NB4 (cell line): ENCODE measurements around the gene CTRB2.
A peak's percentile ranks its signal among the peaks of the same experiment; 100 is the strongest.

ENCODE experiments used
- DNase-seq: peaks from one replicate; pipeline ENCODE4 v3.0.0; 2010; ENCODE audit warnings: low read depth
- H3K4me3 ChIP-seq: one replicate; pipeline ENCODE4 v1.5.1; 2011; ENCODE audit warnings: mild to moderate bottlenecking, low read depth, low read length, moderate library complexity
- MYC ChIP-seq: IDR thresholded peaks from 2 replicates; pipeline ENCODE4 v1.6.1; 2011; ENCODE audit warnings: low read depth, low read length
- POLR2A ChIP-seq: IDR thresholded peaks from 2 replicates; pipeline ENCODE4 v1.6.1; 2011; ENCODE audit warnings: mild to moderate bottlenecking; ENCODE audit not compliant: insufficient read length; ENCODE audit errors: extremely low read depth
- TF ChIP-seq, protein P1 (sequence below): IDR thresholded peaks from 2 replicates; pipeline ENCODE4 v1.6.1; 2011; ENCODE audit warnings: low read depth, low read length
- TF ChIP-seq, protein P2 (sequence below): IDR thresholded peaks from one replicate; pipeline ENCODE4 v1.5.1; 2012; ENCODE audit warnings: low read depth, low read length

Gene CTRB2

DNA sequence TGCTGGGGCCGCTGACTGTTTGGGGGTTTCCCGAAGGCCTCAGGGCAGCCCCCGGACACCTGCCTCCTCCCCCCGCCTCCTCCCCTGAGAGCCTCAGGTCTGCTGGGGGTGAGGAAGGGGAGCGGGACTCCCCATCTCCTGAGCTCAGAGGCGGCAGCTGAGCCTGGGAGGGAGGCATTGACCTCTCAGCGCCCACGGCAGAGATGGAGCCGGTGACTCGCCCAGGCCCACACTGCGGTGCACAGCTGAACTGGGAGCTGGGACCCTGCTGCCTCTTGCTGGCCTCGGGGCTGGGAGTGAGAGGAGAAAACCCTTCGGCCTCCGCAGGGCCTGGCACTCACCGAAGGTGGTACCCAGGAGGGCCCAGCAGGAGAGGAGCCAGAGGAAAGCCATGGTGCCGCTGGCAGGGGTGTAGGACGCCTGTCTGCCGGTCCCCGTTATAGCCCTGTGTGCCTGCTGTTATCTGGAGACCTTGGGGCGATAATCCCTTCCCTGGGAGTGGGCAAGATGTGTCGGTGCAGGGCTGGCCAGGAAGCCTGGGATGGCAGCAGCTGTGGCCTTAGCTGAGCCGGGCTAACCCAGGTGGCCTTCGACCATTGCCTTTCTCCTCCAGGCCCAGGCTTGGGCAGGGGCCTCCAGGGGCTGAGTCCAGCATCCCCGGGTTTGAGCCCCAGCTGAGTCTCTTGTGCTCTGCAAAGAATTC, at the start of gene CTRB2:
Gene CTRB2 (minus strand): TSS at position 413 of the 703 bp plus-strand sequence. CDS start 20 bp downstream, at position 393.
- no peak within 1 kb of the TSS for H3K4me3 ChIP-seq
- no peak for TF ChIP-seq MYC
- TF ChIP-seq, protein P1, sequence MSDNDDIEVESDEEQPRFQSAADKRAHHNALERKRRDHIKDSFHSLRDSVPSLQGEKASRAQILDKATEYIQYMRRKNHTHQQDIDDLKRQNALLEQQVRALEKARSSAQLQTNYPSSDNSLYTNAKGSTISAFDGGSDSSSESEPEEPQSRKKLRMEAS = no peak
- TF ChIP-seq, protein P2, sequence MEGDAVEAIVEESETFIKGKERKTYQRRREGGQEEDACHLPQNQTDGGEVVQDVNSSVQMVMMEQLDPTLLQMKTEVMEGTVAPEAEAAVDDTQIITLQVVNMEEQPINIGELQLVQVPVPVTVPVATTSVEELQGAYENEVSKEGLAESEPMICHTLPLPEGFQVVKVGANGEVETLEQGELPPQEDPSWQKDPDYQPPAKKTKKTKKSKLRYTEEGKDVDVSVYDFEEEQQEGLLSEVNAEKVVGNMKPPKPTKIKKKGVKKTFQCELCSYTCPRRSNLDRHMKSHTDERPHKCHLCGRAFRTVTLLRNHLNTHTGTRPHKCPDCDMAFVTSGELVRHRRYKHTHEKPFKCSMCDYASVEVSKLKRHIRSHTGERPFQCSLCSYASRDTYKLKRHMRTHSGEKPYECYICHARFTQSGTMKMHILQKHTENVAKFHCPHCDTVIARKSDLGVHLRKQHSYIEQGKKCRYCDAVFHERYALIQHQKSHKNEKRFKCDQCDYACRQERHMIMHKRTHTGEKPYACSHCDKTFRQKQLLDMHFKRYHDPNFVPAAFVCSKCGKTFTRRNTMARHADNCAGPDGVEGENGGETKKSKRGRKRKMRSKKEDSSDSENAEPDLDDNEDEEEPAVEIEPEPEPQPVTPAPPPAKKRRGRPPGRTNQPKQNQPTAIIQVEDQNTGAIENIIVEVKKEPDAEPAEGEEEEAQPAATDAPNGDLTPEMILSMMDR = no peak
- no peak for TF ChIP-seq POLR2A
- no peak for DNase-seq

DNA sequence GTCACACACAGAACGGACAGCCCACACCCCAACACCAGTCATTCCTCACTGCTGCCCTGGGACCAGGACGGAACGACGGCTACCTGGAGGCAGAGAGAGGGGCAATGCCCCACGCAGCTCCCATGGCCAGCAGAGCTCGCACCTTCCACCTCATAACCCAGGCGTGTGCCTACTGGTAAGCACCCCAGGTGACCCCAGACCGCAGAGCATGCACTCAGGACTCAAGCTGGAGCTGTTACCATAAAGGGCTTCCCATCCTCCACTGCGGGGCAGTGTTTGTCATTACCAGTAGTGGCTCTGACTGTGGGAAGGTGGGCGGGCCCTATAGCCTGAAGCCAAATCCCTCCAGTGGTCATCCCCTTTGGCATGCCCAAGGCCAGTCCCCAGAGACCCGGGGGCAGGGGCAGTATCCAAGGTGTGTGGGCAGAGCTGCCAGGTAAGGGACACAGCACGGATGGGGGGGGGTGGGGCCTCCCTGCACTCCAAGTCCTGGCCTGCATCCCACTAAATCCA, 49.2 kb upstream of the CTRB2 start:
- no peak overlapping the region for H3K4me3 ChIP-seq
- no peak for DNase-seq
- TF ChIP-seq, protein P1 = no peak
- TF ChIP-seq, protein P2 = peak; percentile 8

DNA sequence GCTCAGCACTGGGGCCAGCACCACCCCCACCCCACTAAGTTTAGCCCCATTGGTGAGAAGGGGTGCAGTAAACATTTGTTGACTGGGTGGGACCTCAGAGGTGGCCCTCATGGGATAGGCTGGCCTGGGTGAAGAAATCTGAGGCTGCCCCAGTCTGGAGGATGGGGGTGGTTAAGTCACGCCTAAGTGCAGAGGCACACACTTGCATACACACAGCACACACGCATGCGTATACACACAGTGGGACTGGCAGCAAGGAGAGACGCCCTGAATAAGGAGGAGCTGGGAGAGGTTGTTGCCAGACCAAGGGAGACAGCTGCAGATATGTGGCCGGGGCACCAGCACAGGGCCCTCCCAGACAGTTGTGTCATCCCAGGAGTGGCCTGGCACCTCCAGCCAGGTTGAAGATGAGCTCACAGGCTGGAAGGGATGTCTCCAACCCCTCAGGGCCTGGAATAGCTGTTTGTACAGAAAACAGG, 47.4 kb upstream of the CTRB2 start:
- no peak for DNase-seq
- no peak overlapping the region for H3K4me3 ChIP-seq
- TF ChIP-seq, protein P2 = no peak
- TF ChIP-seq POLR2A (no peak), MYC (no peak)
- TF ChIP-seq, protein P1 = no peak

DNA sequence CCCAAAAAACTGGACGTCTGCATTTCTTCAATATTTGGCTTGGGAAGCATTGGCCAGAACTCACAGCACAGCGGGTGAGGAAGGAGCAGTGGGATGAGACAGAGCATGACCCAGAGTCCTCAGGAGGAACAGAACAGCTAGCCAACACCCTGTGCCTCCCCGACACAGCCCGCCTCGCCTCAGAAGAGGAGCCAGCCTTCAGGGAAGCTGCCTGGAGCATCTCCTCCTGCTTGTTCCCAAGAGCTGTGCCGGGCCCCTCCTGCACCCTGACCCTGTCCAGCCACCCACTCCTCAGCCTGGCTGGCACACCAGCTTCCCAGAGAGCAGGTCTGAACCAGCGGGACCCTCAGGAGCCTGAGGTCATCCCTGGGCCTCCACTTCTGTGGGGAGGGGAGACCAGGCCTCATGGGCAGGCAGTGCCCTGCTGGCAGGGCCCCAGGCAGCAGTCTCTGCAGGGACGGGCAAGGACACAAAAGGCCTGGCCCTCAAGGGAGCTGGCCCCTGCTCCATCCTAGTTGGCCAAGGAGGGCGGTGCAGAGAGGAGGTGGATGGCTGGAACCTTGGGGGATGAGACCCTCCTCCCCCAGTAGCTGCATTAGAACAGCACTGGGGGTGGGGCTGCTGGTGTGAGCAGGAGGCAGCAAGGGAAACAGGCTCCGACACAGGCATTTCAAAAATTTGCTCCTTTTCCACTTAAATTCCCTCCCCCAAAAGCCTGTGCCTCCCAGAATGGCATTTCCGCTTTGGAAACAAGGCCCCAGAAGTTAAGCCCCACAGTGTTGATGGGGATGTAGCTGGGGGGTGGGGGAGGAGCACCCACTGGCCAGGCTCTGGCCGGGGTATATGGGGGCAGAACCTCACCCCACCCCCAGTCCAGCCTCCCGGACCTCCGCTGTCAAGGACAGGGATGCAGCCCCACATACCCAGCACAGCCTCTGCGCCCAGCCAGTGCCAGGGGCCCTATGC, 46.3 kb upstream of the CTRB2 start:
- no peak for TF ChIP-seq POLR2A
- TF ChIP-seq, protein P1 = no peak
- TF ChIP-seq, protein P2 = no peak
- TF ChIP-seq MYC = no peak
- H3K4me3 ChIP-seq = no peak overlapping the region
- DNase-seq = no peak

DNA sequence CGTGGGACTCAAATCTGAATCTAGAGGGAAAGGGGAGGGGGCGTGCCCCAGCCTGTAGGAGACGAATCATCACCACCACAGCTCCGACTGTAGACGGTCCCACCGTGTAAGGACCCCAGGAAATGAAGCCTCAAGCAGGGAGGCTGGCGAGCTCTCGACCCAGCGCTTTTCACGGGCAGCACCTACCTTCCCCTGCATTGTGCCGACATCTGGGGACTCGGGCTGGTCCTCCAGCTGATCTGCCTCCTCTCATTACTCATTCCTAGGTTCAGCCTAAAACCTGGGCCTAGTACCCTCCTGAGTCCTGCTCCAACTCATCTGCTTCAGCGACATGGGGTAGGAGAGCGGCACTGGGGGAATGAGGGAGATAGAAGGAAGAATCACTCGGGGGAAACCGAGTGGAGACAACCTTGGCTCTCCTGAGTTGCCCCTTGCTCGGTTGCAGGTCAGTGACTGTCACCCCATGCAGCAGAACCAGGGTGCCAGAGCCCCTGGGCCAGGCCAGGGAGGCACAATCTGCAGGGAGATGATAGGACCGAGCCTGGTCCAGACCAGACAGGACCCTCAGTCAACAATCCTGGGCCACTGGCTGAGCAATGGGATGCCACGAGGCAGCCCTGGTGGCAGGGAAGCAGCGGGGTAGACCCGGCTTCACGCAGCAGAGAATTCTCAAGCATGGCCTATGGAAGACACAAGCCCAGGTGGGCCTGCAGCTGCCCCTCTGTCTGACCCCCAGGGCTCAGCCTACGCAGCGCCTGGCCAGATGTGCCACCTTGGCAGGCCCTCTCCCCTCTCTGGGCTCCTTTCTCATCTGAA, 45.3 kb upstream of the CTRB2 start:
- TF ChIP-seq MYC (no peak), POLR2A (no peak)
- TF ChIP-seq, protein P1 = no peak
- TF ChIP-seq, protein P2 = no peak
- H3K4me3 ChIP-seq = no peak overlapping the region
- DNase-seq = no peak
